GM23338 (cell line): ENCODE data around the gene PI4K2A. TPM values are rescaled to one million over a fixed set of nuclear protein-coding genes. Genes with fewer than 3 reads are reported as not detected.

Source experiments
- ATAC-seq: fragments of 200-7000 bp; cut with Tn5 transposase; 3 replicates; pipeline ENCODE4 v1.9.1; 2020
- DNase-seq: peaks from one replicate; pipeline ENCODE4 v3.0.0-alpha.2; 2015; ENCODE audit warnings: low spot score
- H2AFZ ChIP-seq: fragments of 200-600 bp; sonication (generic); 2 replicates; pipeline ENCODE4 v1.8.0; 2016; ENCODE audit warnings: antibody characterized with exemption, mild to moderate bottlenecking, moderate library complexity
- H3F3A ChIP-seq: fragments of 200-600 bp; sonication (generic); replicated peaks from 2 replicates; pipeline ENCODE4 v1.8.0; 2017; ENCODE audit warnings: antibody characterized with exemption, mixed run types, low read depth
- H3K27ac ChIP-seq: fragments of 200-600 bp; sonication (generic); 2 replicates; pipeline ENCODE4 v1.6.1; 2016; ENCODE audit warnings: low read depth
- H3K27me3 ChIP-seq: fragments of 200-600 bp; sonication (generic); 2 replicates; pipeline ENCODE4 v1.8.0; 2016; ENCODE audit warnings: mild to moderate bottlenecking, mixed run types, moderate library complexity; ENCODE audit not compliant: insufficient read depth
- H3K36me3 ChIP-seq: fragments of 200-600 bp; sonication (generic); 2 replicates; pipeline ENCODE4 v1.8.0; 2016; ENCODE audit warnings: mild to moderate bottlenecking; ENCODE audit not compliant: insufficient read depth
- H3K4me1 ChIP-seq: fragments of 200-600 bp; sonication (generic); 2 replicates; pipeline ENCODE4 v1.8.0; 2016; ENCODE audit warnings: mild to moderate bottlenecking, moderate library complexity; ENCODE audit not compliant: insufficient read depth
- H3K4me2 ChIP-seq: fragments of 200-600 bp; sonication (generic); 2 replicates; pipeline ENCODE4 v1.7.1; 2017; ENCODE audit warnings: mixed run types
- H3K4me3 ChIP-seq: fragments of 200-600 bp; sonication (generic); 2 replicates; pipeline ENCODE4 v1.6.1; 2016; ENCODE audit warnings: mixed run types
- H3K79me2 ChIP-seq: fragments of 200-600 bp; sonication (generic); replicated peaks from 2 replicates; pipeline ENCODE4 v1.8.0; 2017; ENCODE audit warnings: mild to moderate bottlenecking; ENCODE audit not compliant: insufficient read depth
- H3K9me2 ChIP-seq: fragments of 200-600 bp; sonication (generic); 2 replicates; pipeline ENCODE4 v1.8.0; 2017; ENCODE audit not compliant: insufficient read depth
- H4K20me1 ChIP-seq: fragments of 200-600 bp; sonication (generic); replicated peaks from 2 replicates; pipeline ENCODE4 v1.8.0; 2017; ENCODE audit warnings: mild to moderate bottlenecking; ENCODE audit not compliant: insufficient read depth
- H3K27ac Mint-ChIP-seq: 2 replicates; pipeline ENCODE4 v1.8.0; 2020; ENCODE audit warnings: inconsistent platforms, mild to moderate bottlenecking, moderate library complexity, mixed read lengths
- H3K27me3 Mint-ChIP-seq: 3 replicates; pipeline ENCODE4 v1.8.0; 2022; ENCODE audit warnings: low read depth, mild to moderate bottlenecking, moderate library complexity, mixed read lengths, inconsistent platforms; ENCODE audit not compliant: insufficient read depth, poor library complexity
- H3K36me3 Mint-ChIP-seq: 3 replicates; pipeline ENCODE4 v1.8.0; 2021; ENCODE audit warnings: low read depth, mild to moderate bottlenecking, inconsistent platforms, moderate library complexity, mixed read lengths
- H3K4me1 Mint-ChIP-seq: 3 replicates; pipeline ENCODE4 v1.8.0; 2020; ENCODE audit warnings: mild to moderate bottlenecking, inconsistent platforms, mixed read lengths
- H3K4me3 Mint-ChIP-seq: 3 replicates; pipeline ENCODE4 v1.8.0; 2021; ENCODE audit warnings: moderate library complexity, mild to moderate bottlenecking, inconsistent platforms, mixed read lengths
- H3K9me3 Mint-ChIP-seq: 3 replicates; pipeline ENCODE4 v1.8.0; 2020; ENCODE audit warnings: moderate library complexity, mild to moderate bottlenecking, inconsistent platforms, mixed read lengths
- CREB1 ChIP-seq: fragments of 250-450 bp; sonication (Bioruptor Pico); IDR thresholded peaks from 2 replicates; pipeline ENCODE4 v1.5.0; 2020; ENCODE audit warnings: low read depth, mild to moderate bottlenecking, moderate library complexity
- EZH2 ChIP-seq: fragments of 200-600 bp; sonication (generic); IDR thresholded peaks from one replicate; pipeline ENCODE4 v1.8.0; 2017; ENCODE audit warnings: antibody characterized with exemption, mild to moderate bottlenecking, low read depth; ENCODE audit not compliant: unreplicated experiment
- POLR2AphosphoS5 ChIP-seq: IDR thresholded peaks from 2 replicates; pipeline ENCODE4 v1.6.1; 2016; ENCODE audit warnings: antibody characterized with exemption, low read depth
- STAT1 ChIP-seq: IDR thresholded peaks from one replicate; pipeline ENCODE4 v1.6.1; 2016; ENCODE audit warnings: antibody characterized with exemption; ENCODE audit not compliant: unreplicated experiment
- ZNF331 ChIP-seq: fragments of 250-450 bp; sonication (Bioruptor Pico); IDR thresholded peaks from 2 replicates; pipeline ENCODE4 v1.5.0; 2020; ENCODE audit warnings: low read depth, mild to moderate bottlenecking, moderate library complexity
- polyA plus RNA-seq: library from polyadenylated mRNA; unstranded; fragments of >200 nt; fragmentation: Nextera tagmentation; extraction: Ambion mirVana; gene quantifications from 2 replicates; pipeline ENCODE4 v1.2.1, GENCODE V29; 2016
- total RNA-seq: library from RNA; depleted of rRNA; stranded (reverse); fragments of >200 nt; shearing (Covaris generic); gene quantifications from 2 replicates; pipeline ENCODE4 v1.2.3, GENCODE V29; 2014
- TF ChIP-seq, protein P1 (sequence below): fragments of 250-450 bp; sonication (Bioruptor Pico); IDR thresholded peaks from 2 replicates; pipeline ENCODE4 v1.5.0; 2020; ENCODE audit warnings: mild to moderate bottlenecking, moderate library complexity
- TF ChIP-seq, protein P2 (sequence below), 2 experiments: fragments of 200-600 bp in 1 of 2; sonication (generic) in 1 of 2; conservative IDR thresholded peaks; 2 replicates each; pipeline versions ENCODE4 v1.5.1 to v1.6.1; 2016 to 2017; ENCODE audit warnings: antibody characterized with exemption in 2 of 2, low read depth in 2 of 2, mild to moderate bottlenecking in 2 of 2, moderate library complexity in 1 of 2
- TF ChIP-seq, protein P3 (sequence below): IDR thresholded peaks from 2 replicates; pipeline ENCODE4 v1.6.1; 2016; ENCODE audit warnings: antibody characterized with exemption
- TF ChIP-seq, protein P4 (sequence below): IDR thresholded peaks from one replicate; pipeline ENCODE4 v1.6.1; 2018; ENCODE audit warnings: antibody characterized with exemption; ENCODE audit not compliant: unreplicated experiment

Gene PI4K2A
- total and polyA plus RNA-seq, 2 experiments from 2014 or later: 8.1 to 29.2 TPM

DNA sequence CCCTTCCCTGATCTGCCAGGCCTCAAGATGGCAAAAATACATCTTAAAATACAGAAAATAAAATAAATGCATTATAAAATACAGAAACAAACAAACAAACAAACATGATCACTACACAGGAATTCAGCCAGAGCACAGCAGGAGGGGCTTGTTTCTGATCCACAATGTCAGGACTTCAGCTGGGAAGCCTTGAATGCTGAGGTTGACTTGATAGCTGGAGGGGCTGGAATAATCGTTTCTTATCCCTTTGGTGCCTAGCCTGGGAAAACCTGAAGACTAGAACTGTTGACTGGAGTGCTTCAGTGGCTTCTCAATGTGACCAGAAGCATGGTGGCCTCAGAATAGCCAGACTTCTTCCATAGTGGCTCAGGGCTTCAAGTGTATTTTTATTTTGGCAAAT is 63.9 kb downstream of the PI4K2A start (continued):
- TF ChIP-seq, protein P1, sequence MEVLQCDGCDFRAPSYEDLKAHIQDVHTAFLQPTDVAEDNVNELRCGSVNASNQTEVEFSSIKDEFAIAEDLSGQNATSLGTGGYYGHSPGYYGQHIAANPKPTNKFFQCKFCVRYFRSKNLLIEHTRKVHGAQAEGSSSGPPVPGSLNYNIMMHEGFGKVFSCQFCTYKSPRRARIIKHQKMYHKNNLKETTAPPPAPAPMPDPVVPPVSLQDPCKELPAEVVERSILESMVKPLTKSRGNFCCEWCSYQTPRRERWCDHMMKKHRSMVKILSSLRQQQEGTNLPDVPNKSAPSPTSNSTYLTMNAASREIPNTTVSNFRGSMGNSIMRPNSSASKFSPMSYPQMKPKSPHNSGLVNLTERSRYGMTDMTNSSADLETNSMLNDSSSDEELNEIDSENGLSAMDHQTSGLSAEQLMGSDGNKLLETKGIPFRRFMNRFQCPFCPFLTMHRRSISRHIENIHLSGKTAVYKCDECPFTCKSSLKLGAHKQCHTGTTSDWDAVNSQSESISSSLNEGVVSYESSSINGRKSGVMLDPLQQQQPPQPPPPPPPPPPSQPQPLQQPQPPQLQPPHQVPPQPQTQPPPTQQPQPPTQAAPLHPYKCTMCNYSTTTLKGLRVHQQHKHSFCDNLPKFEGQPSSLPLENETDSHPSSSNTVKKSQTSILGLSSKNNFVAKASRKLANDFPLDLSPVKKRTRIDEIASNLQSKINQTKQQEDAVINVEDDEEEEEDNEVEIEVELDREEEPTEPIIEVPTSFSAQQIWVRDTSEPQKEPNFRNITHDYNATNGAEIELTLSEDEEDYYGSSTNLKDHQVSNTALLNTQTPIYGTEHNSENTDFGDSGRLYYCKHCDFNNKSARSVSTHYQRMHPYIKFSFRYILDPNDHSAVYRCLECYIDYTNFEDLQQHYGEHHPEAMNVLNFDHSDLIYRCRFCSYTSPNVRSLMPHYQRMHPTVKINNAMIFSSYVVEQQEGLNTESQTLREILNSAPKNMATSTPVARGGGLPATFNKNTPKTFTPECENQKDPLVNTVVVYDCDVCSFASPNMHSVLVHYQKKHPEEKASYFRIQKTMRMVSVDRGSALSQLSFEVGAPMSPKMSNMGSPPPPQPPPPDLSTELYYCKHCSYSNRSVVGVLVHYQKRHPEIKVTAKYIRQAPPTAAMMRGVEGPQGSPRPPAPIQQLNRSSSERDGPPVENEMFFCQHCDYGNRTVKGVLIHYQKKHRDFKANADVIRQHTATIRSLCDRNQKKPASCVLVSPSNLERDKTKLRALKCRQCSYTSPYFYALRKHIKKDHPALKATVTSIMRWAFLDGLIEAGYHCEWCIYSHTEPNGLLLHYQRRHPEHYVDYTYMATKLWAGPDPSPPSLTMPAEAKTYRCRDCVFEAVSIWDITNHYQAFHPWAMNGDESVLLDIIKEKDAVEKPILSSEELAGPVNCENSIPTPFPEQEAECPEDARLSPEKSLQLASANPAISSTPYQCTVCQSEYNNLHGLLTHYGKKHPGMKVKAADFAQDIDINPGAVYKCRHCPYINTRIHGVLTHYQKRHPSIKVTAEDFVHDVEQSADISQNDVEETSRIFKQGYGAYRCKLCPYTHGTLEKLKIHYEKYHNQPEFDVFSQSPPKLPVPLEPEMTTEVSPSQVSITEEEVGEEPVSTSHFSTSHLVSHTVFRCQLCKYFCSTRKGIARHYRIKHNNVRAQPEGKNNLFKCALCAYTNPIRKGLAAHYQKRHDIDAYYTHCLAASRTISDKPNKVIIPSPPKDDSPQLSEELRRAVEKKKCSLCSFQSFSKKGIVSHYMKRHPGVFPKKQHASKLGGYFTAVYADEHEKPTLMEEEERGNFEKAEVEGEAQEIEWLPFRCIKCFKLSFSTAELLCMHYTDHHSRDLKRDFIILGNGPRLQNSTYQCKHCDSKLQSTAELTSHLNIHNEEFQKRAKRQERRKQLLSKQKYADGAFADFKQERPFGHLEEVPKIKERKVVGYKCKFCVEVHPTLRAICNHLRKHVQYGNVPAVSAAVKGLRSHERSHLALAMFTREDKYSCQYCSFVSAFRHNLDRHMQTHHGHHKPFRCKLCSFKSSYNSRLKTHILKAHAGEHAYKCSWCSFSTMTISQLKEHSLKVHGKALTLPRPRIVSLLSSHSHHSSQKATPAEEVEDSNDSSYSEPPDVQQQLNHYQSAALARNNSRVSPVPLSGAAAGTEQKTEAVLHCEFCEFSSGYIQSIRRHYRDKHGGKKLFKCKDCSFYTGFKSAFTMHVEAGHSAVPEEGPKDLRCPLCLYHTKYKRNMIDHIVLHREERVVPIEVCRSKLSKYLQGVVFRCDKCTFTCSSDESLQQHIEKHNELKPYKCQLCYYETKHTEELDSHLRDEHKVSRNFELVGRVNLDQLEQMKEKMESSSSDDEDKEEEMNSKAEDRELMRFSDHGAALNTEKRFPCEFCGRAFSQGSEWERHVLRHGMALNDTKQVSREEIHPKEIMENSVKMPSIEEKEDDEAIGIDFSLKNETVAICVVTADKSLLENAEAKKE (CRISPR knock-in tag): no peak
- TF ChIP-seq EZH2 (no peak), STAT1 (no peak), CREB1 (no peak), ZNF331 (CRISPR knock-in tag) (no peak)
- TF ChIP-seq, protein P2, sequence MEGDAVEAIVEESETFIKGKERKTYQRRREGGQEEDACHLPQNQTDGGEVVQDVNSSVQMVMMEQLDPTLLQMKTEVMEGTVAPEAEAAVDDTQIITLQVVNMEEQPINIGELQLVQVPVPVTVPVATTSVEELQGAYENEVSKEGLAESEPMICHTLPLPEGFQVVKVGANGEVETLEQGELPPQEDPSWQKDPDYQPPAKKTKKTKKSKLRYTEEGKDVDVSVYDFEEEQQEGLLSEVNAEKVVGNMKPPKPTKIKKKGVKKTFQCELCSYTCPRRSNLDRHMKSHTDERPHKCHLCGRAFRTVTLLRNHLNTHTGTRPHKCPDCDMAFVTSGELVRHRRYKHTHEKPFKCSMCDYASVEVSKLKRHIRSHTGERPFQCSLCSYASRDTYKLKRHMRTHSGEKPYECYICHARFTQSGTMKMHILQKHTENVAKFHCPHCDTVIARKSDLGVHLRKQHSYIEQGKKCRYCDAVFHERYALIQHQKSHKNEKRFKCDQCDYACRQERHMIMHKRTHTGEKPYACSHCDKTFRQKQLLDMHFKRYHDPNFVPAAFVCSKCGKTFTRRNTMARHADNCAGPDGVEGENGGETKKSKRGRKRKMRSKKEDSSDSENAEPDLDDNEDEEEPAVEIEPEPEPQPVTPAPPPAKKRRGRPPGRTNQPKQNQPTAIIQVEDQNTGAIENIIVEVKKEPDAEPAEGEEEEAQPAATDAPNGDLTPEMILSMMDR (conservative IDR thresholded peaks at IDR 0.05; ENCODE audit: low read depth in 2 of 2): no peak

DNA sequence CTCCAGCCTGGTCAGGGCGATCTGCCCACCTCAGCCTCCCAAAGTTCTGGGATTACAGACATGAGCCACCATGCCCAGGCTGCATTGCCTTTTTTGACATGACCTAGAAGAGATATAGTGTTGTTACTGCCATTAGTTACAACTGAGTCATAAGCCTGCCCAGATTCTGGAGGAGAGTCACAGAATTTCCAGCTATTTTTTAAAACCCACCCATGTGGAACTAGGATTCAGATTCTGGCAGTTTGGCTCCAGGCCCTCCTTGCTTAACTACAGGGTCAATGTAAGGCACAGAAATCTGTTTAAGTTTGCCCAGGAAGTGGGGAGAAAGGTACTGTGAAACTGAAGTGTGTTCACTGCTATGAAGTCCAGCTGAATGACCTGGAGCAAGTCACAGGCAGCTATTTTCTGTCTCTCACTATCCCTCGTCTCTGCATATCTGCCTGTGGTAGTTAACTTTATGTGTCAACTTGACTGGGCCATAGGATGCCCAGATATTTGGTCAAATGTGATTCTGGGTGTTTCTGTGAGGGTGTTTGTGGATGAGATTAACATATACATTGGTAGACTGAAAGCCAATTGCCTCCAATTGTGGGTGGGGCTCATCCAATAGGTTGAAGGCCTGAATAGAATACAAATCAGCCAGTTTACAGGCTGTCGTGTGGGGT is 64.7 kb downstream of the PI4K2A start:
- no peak for DNase-seq
- no peaks in the 10 kb centered on the region for H3K9me2 ChIP-seq
- H3K4me3 Mint-ChIP-seq: no peak overlapping the region
- no peak overlapping the region for H3K27ac ChIP-seq
- H3K79me2 ChIP-seq: no peaks in the 10 kb centered on the region
- no peaks in the 10 kb centered on the region for H3K4me1 ChIP-seq
- ATAC-seq: no peak
- peaks cover 7% of the 10 kb centered on the region for H3K27me3 Mint-ChIP-seq
- H4K20me1 ChIP-seq: no peaks in the 10 kb centered on the region
- H3K27me3 ChIP-seq: no peaks in the 10 kb centered on the region
- H2AFZ ChIP-seq: no peak overlapping the region
- H3K36me3 ChIP-seq: no peaks in the 10 kb centered on the region
- no peak overlapping the region for H3K27ac Mint-ChIP-seq
- H3K9me3 Mint-ChIP-seq: no peaks in the 10 kb centered on the region
- H3K4me1 Mint-ChIP-seq: peaks cover 12% of the 10 kb centered on the region
- 0 out of 2 replicates have a peak, but pooled peaks cover 3% of the 10 kb centered on the region for H3F3A ChIP-seq
- no peak overlapping the region for H3K4me3 ChIP-seq
- no peak overlapping the region for H3K4me2 ChIP-seq
- no peaks in the 10 kb centered on the region for H3K36me3 Mint-ChIP-seq
- TF ChIP-seq, protein P2 (conservative IDR thresholded peaks at IDR 0.05; ENCODE audit: low read depth in 2 of 2): no peak
- TF ChIP-seq STAT1 (no peak), EZH2 (no peak), POLR2AphosphoS5 (no peak)
- TF ChIP-seq, protein P3, sequence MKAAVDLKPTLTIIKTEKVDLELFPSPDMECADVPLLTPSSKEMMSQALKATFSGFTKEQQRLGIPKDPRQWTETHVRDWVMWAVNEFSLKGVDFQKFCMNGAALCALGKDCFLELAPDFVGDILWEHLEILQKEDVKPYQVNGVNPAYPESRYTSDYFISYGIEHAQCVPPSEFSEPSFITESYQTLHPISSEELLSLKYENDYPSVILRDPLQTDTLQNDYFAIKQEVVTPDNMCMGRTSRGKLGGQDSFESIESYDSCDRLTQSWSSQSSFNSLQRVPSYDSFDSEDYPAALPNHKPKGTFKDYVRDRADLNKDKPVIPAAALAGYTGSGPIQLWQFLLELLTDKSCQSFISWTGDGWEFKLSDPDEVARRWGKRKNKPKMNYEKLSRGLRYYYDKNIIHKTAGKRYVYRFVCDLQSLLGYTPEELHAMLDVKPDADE: no peak
- TF ChIP-seq, protein P4, sequence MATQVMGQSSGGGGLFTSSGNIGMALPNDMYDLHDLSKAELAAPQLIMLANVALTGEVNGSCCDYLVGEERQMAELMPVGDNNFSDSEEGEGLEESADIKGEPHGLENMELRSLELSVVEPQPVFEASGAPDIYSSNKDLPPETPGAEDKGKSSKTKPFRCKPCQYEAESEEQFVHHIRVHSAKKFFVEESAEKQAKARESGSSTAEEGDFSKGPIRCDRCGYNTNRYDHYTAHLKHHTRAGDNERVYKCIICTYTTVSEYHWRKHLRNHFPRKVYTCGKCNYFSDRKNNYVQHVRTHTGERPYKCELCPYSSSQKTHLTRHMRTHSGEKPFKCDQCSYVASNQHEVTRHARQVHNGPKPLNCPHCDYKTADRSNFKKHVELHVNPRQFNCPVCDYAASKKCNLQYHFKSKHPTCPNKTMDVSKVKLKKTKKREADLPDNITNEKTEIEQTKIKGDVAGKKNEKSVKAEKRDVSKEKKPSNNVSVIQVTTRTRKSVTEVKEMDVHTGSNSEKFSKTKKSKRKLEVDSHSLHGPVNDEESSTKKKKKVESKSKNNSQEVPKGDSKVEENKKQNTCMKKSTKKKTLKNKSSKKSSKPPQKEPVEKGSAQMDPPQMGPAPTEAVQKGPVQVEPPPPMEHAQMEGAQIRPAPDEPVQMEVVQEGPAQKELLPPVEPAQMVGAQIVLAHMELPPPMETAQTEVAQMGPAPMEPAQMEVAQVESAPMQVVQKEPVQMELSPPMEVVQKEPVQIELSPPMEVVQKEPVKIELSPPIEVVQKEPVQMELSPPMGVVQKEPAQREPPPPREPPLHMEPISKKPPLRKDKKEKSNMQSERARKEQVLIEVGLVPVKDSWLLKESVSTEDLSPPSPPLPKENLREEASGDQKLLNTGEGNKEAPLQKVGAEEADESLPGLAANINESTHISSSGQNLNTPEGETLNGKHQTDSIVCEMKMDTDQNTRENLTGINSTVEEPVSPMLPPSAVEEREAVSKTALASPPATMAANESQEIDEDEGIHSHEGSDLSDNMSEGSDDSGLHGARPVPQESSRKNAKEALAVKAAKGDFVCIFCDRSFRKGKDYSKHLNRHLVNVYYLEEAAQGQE: no peak
